WTC11 (cell line): ENCODE data around the gene AP3D1. TPM values are rescaled to one million over a fixed set of nuclear protein-coding genes. Genes with fewer than 3 reads are reported as not detected.

Experiments
- ATAC-seq: fragments of 200-7000 bp; cut with Tn5 transposase; 2 replicates; pipeline ENCODE4 v1.10.0; 2021; ENCODE audit warnings: mild to moderate bottlenecking, moderate library complexity
- CTCF ChIA-PET: fragments of 300-600 bp; sonication (Branson Sonifier 250); formaldehyde crosslinking; loops from one replicate; lab custom pipeline; 2021; ENCODE audit warnings: antibody characterized with exemption; lab: Charles Lee
- POLR2A ChIA-PET: fragments of 350-600 bp; sonication (Branson Sonifier 250); formaldehyde crosslinking; loops from one replicate; lab custom pipeline; 2021; ENCODE audit warnings: antibody characterized with exemption; lab: Charles Lee
- DNase-seq: peaks from one replicate; pipeline ENCODE4 v3.0.0; 2021; ENCODE audit warnings: low spot score
- H3K27ac Mint-ChIP-seq: 2 replicates; pipeline ENCODE4 v1.8.0; 2021; ENCODE audit warnings: mixed read lengths
- H3K27me3 Mint-ChIP-seq: 2 replicates; pipeline ENCODE4 v1.8.0; 2021; ENCODE audit warnings: low read depth, mild to moderate bottlenecking, moderate library complexity, mixed read lengths
- H3K36me3 Mint-ChIP-seq: 2 replicates; pipeline ENCODE4 v1.8.0; 2021; ENCODE audit warnings: mixed read lengths
- H3K4me1 Mint-ChIP-seq: 2 replicates; pipeline ENCODE4 v1.8.0; 2022; ENCODE audit warnings: mixed read lengths
- H3K4me3 Mint-ChIP-seq: 2 replicates; pipeline ENCODE4 v1.8.0; 2021; ENCODE audit warnings: mild to moderate bottlenecking, moderate library complexity, mixed read lengths
- H3K9me3 Mint-ChIP-seq: 2 replicates; pipeline ENCODE4 v1.8.0; 2021; ENCODE audit warnings: mixed read lengths
- CREB1 ChIP-seq: sonication (generic); formaldehyde crosslinking; IDR thresholded peaks from 2 replicates; pipeline ENCODE4 v1.8.0; 2023; ENCODE audit warnings: mild to moderate bottlenecking, missing genetic modification reagents
- FOXJ3 ChIP-seq: sonication (generic); formaldehyde crosslinking; IDR thresholded peaks from 2 replicates; pipeline ENCODE4 v1.9.0; 2021; ENCODE audit warnings: missing genetic modification reagents, mild to moderate bottlenecking, borderline replicate concordance
- GTF2I ChIP-seq: fragments of 250-450 bp; sonication (Bioruptor Pico); conservative IDR thresholded peaks from 2 replicates; pipeline ENCODE4 v1.4.0; 2021; ENCODE audit warnings: mild to moderate bottlenecking
- IRF2 ChIP-seq: sonication (generic); formaldehyde crosslinking; IDR thresholded peaks from 2 replicates; pipeline ENCODE4 v1.8.0; 2022; ENCODE audit warnings: low read depth, missing genetic modification reagents, borderline replicate concordance
- OVOL2 ChIP-seq: fragments of 250-450 bp; sonication (Bioruptor Pico); IDR thresholded peaks from 2 replicates; pipeline ENCODE4 v1.9.0; 2021; ENCODE audit warnings: mild to moderate bottlenecking, borderline replicate concordance
- PRRX2 ChIP-seq: fragments of 250-450 bp; sonication (Bioruptor Pico); IDR thresholded peaks from 2 replicates; pipeline ENCODE4 v1.8.0; 2021; ENCODE audit warnings: mild to moderate bottlenecking
- TCF7 ChIP-seq: sonication (generic); formaldehyde crosslinking; IDR thresholded peaks from 2 replicates; pipeline ENCODE4 v1.8.0; 2022; ENCODE audit warnings: mild to moderate bottlenecking, low read depth, missing genetic modification reagents, moderate library complexity
- TP53 ChIP-seq: sonication (generic); formaldehyde crosslinking; IDR thresholded peaks from 2 replicates; pipeline ENCODE4 v1.8.1; 2023; ENCODE audit warnings: mild to moderate bottlenecking, missing genetic modification reagents
- ZNF121 ChIP-seq: sonication (generic); formaldehyde crosslinking; IDR thresholded peaks from 2 replicates; pipeline ENCODE4 v1.8.0; 2023; ENCODE audit warnings: missing genetic modification reagents
- ZNF263 ChIP-seq: sonication (generic); formaldehyde crosslinking; IDR thresholded peaks from 2 replicates; pipeline ENCODE4 v1.8.1; 2022; ENCODE audit warnings: low read depth, mild to moderate bottlenecking, moderate library complexity, missing genetic modification reagents
- ZNF423 ChIP-seq: fragments of 250-450 bp; sonication (Bioruptor Pico); IDR thresholded peaks from 2 replicates; pipeline ENCODE4 v2.1.2; 2022; ENCODE audit warnings: mild to moderate bottlenecking, moderate library complexity
- ZNF425 ChIP-seq: fragments of 250-450 bp; sonication (Bioruptor Pico); conservative IDR thresholded peaks from 2 replicates; pipeline ENCODE4 v1.9.0; 2021; ENCODE audit warnings: mild to moderate bottlenecking
- ZNF512 ChIP-seq: sonication (generic); formaldehyde crosslinking; IDR thresholded peaks from 2 replicates; pipeline ENCODE4 v1.8.1; 2022; ENCODE audit warnings: missing genetic modification reagents, borderline replicate concordance
- ZNF671 ChIP-seq: fragments of 250-450 bp; sonication (Bioruptor Pico); IDR thresholded peaks from 2 replicates; pipeline ENCODE4 v1.8.0; 2021; ENCODE audit warnings: mild to moderate bottlenecking
- total RNA-seq: library from RNA; stranded (reverse); gene quantifications from 3 replicates; pipeline ENCODE4 v1.2.3, GENCODE V29; 2021
- TF ChIP-seq, protein P1 (sequence below): fragments of 200-600 bp; IDR thresholded peaks from 2 replicates; pipeline ENCODE4 v1.8.0; 2022; ENCODE audit warnings: antibody characterized with exemption
- TF ChIP-seq, protein P2 (sequence below): sonication (generic); formaldehyde crosslinking; IDR thresholded peaks from 2 replicates; pipeline ENCODE4 v1.8.0; 2022; ENCODE audit warnings: mild to moderate bottlenecking, missing genetic modification reagents
- TF ChIP-seq, protein P3 (sequence below): sonication (generic); formaldehyde crosslinking; IDR thresholded peaks from 2 replicates; pipeline ENCODE4 v1.8.1; 2023; ENCODE audit warnings: mild to moderate bottlenecking, missing genetic modification reagents, borderline replicate concordance
- TF ChIP-seq, protein P4 (sequence below): sonication (generic); formaldehyde crosslinking; IDR thresholded peaks from 2 replicates; pipeline ENCODE4 v1.8.1; 2023; ENCODE audit warnings: mild to moderate bottlenecking, missing genetic modification reagents

Gene AP3D1
- total RNA-seq, 1 experiment from 2014 or later, result 190 TPM

GRCh38 chr19:2148482-2149135, 2.8 kb downstream of the AP3D1 start:
- no peak for DNase-seq
- no peak for ATAC-seq
- Mint-ChIP-seq H3K27ac (peak overlapping the region; percentile 74), H3K36me3 (no peaks in the 10 kb centered on the region), H3K4me3 (0 out of 2 replicates have a peak overlapping the region, but pooled peaks have one; percentile 85), H3K4me1 (peaks cover 33% of the 10 kb centered on the region), H3K9me3 (no peaks in the 10 kb centered on the region), H3K27me3 (no peaks in the 10 kb centered on the region)
- TF ChIP-seq TP53 (CRISPR knock-in tag) (no peak), ZNF423 (no peak), TCF7 (CRISPR knock-in tag) (no peak)
- TF ChIP-seq, protein P1, sequence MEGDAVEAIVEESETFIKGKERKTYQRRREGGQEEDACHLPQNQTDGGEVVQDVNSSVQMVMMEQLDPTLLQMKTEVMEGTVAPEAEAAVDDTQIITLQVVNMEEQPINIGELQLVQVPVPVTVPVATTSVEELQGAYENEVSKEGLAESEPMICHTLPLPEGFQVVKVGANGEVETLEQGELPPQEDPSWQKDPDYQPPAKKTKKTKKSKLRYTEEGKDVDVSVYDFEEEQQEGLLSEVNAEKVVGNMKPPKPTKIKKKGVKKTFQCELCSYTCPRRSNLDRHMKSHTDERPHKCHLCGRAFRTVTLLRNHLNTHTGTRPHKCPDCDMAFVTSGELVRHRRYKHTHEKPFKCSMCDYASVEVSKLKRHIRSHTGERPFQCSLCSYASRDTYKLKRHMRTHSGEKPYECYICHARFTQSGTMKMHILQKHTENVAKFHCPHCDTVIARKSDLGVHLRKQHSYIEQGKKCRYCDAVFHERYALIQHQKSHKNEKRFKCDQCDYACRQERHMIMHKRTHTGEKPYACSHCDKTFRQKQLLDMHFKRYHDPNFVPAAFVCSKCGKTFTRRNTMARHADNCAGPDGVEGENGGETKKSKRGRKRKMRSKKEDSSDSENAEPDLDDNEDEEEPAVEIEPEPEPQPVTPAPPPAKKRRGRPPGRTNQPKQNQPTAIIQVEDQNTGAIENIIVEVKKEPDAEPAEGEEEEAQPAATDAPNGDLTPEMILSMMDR, result no peak
- ChIA-PET POLR2A (no interaction called here), CTCF (interaction anchor here (1.2 kb wide), 1 partner anchor 167 kb away, joined by 3 read pairs; no protein-coding TSS in a partner anchor)

- Mint-ChIP-seq H3K9me3 (no peaks in the 10 kb centered on the region), H3K4me3 (no peak overlapping the region), H3K27ac (peak overlapping the region; percentile 93), H3K36me3 (peaks cover 2% of the 10 kb centered on the region), H3K4me1 (peaks cover 27% of the 10 kb centered on the region), H3K27me3 (no peaks in the 10 kb centered on the region)
- ATAC-seq (no peak), DNase-seq (no peak)
- POLR2A ChIA-PET, result interaction anchor here (0.7 kb wide), 2 partner anchors 32 to 154 kb away, joined by 3 to 4 read pairs; no protein-coding TSS in a partner anchor
- CTCF ChIA-PET, result interaction anchor here (1.0 to 1.5 kb wide), 3 partner anchors 10 to 170 kb away, joined by 4 to 6 read pairs (median 5); no protein-coding TSS in a partner anchor
- no peak for TF ChIP-seq ZNF263 (CRISPR knock-in tag)
- TF ChIP-seq ZNF121 (CRISPR knock-in tag), result no peak
- TF ChIP-seq CREB1, result no peak
- TF ChIP-seq, protein P2, sequence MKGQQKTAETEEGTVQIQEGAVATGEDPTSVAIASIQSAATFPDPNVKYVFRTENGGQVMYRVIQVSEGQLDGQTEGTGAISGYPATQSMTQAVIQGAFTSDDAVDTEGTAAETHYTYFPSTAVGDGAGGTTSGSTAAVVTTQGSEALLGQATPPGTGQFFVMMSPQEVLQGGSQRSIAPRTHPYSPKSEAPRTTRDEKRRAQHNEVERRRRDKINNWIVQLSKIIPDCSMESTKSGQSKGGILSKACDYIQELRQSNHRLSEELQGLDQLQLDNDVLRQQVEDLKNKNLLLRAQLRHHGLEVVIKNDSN (CRISPR knock-in tag), result no peak
- TF ChIP-seq OVOL2 (CRISPR knock-in tag), result no peak
- TF ChIP-seq ZNF425 (CRISPR knock-in tag), result no peak
- no peak for TF ChIP-seq FOXJ3
- TF ChIP-seq GTF2I (CRISPR knock-in tag), result no peak
- TF ChIP-seq, protein P3, sequence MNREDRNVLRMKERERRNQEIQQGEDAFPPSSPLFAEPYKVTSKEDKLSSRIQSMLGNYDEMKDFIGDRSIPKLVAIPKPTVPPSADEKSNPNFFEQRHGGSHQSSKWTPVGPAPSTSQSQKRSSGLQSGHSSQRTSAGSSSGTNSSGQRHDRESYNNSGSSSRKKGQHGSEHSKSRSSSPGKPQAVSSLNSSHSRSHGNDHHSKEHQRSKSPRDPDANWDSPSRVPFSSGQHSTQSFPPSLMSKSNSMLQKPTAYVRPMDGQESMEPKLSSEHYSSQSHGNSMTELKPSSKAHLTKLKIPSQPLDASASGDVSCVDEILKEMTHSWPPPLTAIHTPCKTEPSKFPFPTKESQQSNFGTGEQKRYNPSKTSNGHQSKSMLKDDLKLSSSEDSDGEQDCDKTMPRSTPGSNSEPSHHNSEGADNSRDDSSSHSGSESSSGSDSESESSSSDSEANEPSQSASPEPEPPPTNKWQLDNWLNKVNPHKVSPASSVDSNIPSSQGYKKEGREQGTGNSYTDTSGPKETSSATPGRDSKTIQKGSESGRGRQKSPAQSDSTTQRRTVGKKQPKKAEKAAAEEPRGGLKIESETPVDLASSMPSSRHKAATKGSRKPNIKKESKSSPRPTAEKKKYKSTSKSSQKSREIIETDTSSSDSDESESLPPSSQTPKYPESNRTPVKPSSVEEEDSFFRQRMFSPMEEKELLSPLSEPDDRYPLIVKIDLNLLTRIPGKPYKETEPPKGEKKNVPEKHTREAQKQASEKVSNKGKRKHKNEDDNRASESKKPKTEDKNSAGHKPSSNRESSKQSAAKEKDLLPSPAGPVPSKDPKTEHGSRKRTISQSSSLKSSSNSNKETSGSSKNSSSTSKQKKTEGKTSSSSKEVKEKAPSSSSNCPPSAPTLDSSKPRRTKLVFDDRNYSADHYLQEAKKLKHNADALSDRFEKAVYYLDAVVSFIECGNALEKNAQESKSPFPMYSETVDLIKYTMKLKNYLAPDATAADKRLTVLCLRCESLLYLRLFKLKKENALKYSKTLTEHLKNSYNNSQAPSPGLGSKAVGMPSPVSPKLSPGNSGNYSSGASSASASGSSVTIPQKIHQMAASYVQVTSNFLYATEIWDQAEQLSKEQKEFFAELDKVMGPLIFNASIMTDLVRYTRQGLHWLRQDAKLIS (CRISPR knock-in tag), result no peak
- TF ChIP-seq, protein P4, sequence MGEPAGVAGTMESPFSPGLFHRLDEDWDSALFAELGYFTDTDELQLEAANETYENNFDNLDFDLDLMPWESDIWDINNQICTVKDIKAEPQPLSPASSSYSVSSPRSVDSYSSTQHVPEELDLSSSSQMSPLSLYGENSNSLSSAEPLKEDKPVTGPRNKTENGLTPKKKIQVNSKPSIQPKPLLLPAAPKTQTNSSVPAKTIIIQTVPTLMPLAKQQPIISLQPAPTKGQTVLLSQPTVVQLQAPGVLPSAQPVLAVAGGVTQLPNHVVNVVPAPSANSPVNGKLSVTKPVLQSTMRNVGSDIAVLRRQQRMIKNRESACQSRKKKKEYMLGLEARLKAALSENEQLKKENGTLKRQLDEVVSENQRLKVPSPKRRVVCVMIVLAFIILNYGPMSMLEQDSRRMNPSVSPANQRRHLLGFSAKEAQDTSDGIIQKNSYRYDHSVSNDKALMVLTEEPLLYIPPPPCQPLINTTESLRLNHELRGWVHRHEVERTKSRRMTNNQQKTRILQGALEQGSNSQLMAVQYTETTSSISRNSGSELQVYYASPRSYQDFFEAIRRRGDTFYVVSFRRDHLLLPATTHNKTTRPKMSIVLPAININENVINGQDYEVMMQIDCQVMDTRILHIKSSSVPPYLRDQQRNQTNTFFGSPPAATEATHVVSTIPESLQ (CRISPR knock-in tag), result no peak
- no peak for TF ChIP-seq ZNF671 (CRISPR knock-in tag)
- no peak for TF ChIP-seq PRRX2 (CRISPR knock-in tag)
- no peak for TF ChIP-seq IRF2 (CRISPR knock-in tag)
- TF ChIP-seq, protein P1, result no peak
- TF ChIP-seq ZNF512 (CRISPR knock-in tag), result no peak
- TF ChIP-seq TP53 (CRISPR knock-in tag), result no peak
These were observed 5.5 kb downstream of the AP3D1 start for GRCh38 chr19:2145831-2146241.
